Measurements from ENCODE around the gene TTC12.

The TTC12 gene

GRCh38 chr11:113408206-113408605 lies 93.8 kb downstream of the TTC12 start:
- DNase-seq: no peak

DNA sequence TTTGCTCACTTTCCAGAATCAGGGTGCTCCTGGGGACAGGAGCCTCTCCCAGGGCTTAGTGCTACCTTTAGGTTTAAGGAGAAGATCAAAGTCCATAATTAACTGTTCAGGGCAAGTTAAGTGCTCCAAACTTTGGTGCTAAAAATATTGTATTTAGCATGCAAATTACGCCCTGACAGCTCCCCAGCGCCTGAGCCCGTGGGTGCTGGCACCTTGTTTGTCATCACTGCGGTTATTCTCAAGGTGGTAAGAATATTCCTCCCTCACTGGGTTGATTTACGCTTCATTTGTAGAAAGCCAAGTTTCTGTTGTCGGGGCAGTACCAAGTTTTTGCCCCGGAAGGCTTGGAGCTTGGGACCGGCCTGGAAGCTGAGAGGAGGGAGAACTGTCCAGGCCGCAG lies 94.5 kb downstream of the TTC12 start:
- no peak for DNase-seq

DNA sequence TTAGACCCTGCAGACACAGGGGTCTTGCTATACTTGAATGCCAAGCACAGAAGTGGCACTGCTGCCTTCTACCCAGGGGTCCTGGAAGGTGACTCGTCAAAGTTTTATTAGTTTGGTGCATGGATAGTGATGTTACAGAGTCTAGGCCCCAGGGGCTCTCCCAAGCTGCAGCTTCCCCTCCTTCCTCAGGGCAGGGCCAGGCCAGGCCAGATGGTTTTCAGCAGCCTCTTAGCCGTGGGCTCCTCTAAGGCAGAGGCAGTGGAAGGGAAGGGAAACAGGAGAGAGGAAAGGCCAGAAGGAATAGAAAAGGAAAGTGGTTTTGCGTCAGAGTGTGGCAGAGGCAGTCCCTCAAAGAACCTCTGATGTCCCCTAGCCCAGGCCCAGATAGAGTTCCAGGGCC lies 95.1 kb downstream of the TTC12 start:
- no peak for DNase-seq

DNA sequence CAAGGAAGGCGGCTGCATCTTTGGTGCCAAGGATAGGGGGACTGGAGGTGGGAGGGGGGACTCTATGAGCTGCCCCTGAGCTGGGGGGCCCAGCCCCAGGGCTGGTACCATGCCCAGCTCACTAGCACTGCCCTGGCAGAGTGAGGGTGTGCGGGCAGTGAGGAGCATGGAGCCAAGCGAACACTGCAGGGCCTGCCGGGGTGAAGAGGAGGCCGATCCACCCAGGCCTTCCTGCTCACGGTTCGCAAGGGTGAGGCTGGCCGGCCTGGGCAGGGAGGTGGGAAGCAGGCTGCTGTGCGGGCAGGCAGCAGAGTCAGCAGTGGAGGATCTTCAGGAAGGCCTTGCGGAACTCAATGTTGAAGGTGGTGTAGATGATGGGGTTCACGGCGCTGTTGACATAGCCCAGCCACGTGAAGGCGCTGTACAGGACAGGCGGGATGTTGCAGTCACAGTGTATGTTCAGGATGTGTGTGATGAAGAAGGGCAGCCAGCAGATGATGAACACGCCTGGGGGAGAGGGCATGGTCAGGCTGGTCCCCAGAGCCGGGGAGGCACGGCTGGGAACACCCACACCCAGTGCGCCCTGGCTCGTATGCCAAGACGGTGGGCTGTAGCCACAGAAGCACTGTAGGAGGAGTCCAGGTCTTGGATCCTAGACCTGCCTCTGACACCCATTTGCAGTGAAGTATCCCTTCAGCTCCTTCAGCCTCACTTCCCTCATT lies 96.2 kb downstream of the TTC12 start:
- no peak for DNase-seq

DNA sequence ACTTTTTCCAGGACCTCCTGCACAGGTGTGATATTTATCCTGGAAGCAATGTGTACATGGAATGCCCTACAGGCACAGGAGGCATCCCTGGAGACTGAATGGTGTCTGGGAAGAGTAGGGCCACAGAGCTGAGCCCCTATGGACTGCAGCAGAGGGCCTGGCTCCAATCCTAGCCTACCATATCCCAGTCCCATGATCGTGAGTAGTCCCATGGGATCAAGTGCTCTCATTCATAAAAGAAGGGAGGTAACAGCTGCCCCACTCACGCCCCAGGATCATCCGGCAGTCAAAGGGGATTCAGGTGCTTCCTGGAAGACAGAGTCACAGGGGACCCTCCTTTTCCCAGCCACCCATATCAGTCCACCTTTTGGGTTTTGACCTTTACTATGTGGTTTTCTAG lies 97.2 kb downstream of the TTC12 start:
- DNase-seq: no peak

GRCh38 chr11:113412675-113413074 lies 98.3 kb downstream of the TTC12 start:
- no peak for DNase-seq

DNA sequence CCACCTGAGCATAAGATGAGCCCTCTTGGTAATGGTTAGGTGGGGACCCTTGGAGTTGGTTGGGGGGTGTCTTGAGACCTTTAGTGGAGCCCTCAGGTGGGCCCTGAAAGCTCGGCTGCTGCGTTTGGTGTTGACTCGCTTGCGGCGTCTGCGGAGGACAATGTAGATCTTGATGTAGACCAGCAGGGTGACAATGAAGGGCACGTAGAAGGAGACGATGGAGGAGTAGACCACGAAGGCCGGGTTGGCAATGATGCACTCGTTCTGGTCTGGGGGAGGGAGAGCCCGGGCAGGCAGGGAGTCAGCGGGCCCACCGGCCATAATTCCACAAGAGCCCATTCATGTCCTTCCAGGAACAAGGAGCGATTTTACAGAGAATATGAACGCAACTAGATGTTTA lies 101.0 kb downstream of the TTC12 start:
- DNase-seq: no peak
